WI38 (cell line): ENCODE data around the gene GGT1.

ENCODE experiments used
- H3K4me3 ChIP-seq: 2 replicates; pipeline ENCODE4 v1.5.1; 2011; ENCODE audit warnings: low read depth, mild to moderate bottlenecking, control low read depth, low read length
- TF ChIP-seq, protein P1 (sequence below): IDR thresholded peaks from 2 replicates; pipeline ENCODE4 v1.5.1; 2012; ENCODE audit warnings: low read depth, mild to moderate bottlenecking, control low read depth, low read length

The GGT1 gene

DNA sequence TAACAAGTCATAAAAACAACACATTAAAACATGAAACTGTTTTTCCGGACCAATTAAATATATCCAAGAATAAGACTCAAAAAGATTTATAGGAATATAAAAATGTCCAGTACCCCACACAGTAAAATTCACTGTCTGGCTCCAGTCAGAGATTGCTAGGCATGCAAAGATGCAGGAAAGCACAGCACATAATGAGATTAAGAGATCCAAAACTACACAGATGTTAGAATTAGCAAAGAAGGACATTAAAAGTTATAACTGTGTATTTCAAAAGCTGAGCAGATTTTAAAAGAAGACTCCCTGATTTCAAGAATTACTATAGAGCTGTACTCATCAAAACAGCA, 23.8 kb upstream of the GGT1 start:
- no peak overlapping the region for H3K4me3 ChIP-seq
- TF ChIP-seq, protein P1, sequence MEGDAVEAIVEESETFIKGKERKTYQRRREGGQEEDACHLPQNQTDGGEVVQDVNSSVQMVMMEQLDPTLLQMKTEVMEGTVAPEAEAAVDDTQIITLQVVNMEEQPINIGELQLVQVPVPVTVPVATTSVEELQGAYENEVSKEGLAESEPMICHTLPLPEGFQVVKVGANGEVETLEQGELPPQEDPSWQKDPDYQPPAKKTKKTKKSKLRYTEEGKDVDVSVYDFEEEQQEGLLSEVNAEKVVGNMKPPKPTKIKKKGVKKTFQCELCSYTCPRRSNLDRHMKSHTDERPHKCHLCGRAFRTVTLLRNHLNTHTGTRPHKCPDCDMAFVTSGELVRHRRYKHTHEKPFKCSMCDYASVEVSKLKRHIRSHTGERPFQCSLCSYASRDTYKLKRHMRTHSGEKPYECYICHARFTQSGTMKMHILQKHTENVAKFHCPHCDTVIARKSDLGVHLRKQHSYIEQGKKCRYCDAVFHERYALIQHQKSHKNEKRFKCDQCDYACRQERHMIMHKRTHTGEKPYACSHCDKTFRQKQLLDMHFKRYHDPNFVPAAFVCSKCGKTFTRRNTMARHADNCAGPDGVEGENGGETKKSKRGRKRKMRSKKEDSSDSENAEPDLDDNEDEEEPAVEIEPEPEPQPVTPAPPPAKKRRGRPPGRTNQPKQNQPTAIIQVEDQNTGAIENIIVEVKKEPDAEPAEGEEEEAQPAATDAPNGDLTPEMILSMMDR, result no peak

DNA sequence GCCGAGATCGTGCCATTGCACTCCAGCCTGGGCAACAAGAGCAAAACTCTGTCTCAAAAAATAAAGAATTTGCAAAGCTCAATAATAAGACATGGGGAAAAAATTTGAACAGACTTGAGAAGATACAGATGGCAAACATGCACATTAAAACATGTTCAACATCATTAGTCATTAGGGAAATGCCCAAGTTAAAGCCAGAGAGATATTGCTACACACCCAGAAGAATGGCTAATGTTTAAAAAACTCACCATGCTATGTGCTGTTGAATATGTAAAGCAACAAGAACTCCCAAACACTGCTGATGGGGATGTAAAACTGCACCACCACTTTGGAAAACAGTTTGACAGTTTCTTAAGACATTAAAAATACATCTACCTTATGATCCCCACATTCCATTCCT, 22.7 kb upstream of the GGT1 start:
- TF ChIP-seq, protein P1, result no peak
- H3K4me3 ChIP-seq, result no peak overlapping the region

DNA sequence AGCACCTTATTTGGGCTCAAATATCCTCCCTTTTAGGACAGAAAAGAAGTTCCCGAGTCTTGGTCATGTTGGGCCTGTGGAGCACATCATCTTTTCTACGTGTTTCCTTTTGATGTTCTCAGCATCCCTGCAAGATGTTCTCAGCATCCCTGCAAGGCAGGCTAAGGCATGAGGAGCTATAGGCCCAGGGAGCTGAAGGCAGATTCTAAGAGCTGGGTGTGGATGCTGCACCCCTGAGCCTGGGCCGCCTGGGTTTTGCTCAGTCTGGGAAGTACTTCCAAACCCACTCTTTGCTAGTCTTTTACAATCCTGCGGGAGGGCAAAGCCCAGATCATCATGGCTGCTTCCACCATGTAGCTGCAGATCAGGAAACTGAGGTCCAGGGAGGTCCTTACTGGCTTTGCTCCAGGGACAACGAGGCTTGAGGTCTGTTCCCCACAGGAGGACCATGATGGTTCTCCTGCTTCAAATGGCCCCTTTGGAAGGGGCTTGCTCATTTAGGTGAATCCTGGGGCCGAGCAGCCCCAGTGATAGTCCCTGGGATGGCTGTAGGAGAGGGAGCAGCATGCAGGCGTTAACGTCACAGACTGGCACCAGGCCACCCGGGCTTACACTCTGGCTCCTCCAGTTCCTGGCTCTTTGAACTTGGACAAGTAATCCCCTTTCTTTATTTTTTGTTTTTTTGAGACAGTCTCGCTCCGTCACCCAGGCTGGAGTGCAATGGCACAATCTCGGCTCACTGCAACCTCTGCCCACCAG, 20.8 kb upstream of the GGT1 start:
- no peak overlapping the region for H3K4me3 ChIP-seq
- TF ChIP-seq, protein P1, result no peak

DNA sequence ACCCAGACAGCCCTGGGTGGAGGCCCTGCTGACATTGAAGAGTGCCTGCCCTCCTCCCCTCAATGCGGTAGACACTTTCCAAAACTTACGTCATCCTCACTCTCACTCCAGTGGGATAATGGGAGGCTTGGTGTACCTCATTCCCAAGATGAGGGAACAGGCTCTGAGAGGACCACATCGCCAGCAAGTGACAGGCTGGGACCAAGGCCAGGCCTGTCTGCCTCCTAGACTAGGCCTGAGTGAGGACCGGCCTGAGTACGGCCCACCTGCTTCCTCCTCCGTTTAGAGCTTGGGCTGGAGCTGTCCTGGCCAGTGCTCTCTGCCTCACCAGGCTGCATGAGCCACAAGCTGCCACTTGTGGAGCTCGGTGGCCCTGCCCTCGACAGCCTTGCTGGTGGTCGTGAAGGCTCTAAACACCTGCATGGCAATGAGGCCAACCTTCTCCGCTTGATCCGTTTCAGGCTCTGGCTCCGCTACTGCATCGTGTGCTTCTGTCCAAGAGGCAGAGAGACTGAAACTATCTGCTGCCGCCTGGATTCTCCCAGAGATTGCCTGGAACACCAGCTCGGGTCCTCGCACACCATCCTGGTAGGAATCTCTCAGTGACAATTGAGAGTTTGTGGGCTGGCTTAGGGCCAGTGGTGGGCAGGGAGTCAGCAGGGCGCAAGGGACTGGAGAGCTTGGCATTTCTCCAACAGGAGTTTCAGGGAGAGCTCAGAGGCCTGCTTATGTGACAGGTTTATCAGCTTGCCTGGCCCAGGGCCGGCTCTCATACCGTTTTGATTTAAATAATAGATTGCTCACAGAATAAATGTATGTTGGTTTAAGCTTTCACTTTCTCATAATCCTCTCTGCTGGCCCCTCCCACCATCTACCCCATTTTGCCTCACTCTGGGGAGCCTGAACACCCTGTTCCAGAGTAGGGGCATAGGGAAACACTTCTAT, 19.5 kb upstream of the GGT1 start:
- no peak overlapping the region for H3K4me3 ChIP-seq
- TF ChIP-seq, protein P1, result no peak

DNA sequence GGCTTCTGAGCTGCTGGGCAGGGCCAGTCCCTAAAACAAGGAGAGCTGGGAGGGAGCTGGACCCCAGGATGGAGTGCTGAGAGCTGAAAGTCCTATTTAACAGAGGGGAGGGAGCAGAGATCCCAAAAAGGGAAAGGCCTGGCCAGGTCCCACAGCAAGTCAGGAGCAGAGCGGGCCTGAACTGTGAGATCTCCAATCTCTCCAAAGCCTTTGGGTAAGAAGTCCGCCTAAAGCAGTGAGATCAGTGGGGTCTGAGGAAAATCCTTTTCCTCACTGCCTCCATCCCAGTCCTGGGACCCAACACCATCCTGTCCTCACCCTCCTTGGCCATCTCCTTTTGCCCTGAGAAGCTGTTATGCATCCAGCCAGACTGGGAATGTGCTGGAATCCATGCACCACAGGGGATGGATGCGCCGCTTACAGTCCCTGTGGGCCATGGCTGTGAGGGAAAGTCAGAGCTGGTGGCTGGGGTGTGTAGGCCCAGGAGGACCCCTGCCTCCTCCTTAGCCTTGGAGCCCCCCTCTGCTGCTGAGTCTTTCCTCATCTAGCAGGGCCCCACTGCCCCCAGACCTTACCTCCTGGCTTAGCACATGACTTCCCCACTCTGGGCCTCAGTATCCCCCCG, 18.7 kb upstream of the GGT1 start:
- TF ChIP-seq, protein P1, result no peak
- H3K4me3 ChIP-seq, result no peak overlapping the region

DNA sequence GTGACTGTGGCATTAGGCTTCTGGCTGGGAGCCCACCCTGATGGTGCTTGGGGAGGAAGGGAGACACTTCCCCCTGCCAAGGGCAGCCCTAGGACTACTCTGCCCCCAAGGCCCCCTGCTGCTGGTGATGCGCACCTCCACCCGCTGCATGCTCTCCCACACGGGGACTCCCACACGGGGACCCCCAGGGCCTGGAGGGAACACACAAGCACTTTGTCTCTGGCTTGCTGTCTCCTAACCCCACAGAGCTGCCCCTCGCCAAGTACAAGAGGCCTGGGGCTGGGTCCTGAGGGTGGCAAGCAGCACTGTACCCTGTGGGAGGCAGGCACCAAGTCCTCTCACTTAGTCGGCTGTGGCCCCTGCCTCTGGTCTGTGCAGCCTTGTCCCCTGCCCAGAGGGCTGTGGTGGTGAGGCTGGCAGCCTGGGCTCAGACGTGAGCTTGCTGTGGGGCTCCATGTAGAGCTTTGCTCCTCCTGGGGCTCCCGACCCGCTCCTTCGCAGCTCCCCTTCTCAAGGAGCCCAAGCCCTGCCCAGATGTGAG, 18.1 kb upstream of the GGT1 start:
- no peak overlapping the region for H3K4me3 ChIP-seq
- TF ChIP-seq, protein P1, result no peak
